ENCODE results near the gene ABCG1.

GRCh38 chr21:42208801-42209490 is 10.0 kb upstream of the ABCG1 start:
- TF ChIP-seq OSR1 (CRISPR knock-in tag; IDR thresholded peaks at IDR 0.05), result no peak
- no peak for TF ChIP-seq ZNF565 (CRISPR knock-in tag; conservative IDR thresholded peaks at IDR 0.05; ENCODE audit: low read depth)
- TF ChIP-seq GLIS3 (CRISPR knock-in tag; IDR thresholded peaks at IDR 0.05), result no peak
- no peak for TF ChIP-seq PPARA (CRISPR knock-in tag; IDR thresholded peaks at IDR 0.05; ENCODE audit: borderline replicate concordance)
- no peak for TF ChIP-seq ZNF70 (CRISPR knock-in tag; IDR thresholded peaks at IDR 0.05)
- no peak for TF ChIP-seq ARNTL (CRISPR knock-in tag; IDR thresholded peaks at IDR 0.05; ENCODE audit: borderline replicate concordance, low read depth)
- no peak for TF ChIP-seq ZFP30 (CRISPR knock-in tag; IDR thresholded peaks at IDR 0.05)
- TF ChIP-seq CREB5 (CRISPR knock-in tag; IDR thresholded peaks at IDR 0.05; ENCODE audit: low read depth), result no peak
- no peak for TF ChIP-seq PATZ1 (CRISPR knock-in tag; IDR thresholded peaks at IDR 0.05; ENCODE audit: borderline replicate concordance)
- no peak for TF ChIP-seq POU6F1 (CRISPR knock-in tag; IDR thresholded peaks at IDR 0.05; ENCODE audit: borderline replicate concordance, low read depth)
- no peak for TF ChIP-seq RARB (CRISPR knock-in tag; IDR thresholded peaks at IDR 0.05)
- TF ChIP-seq ZFP3 (CRISPR knock-in tag; IDR thresholded peaks at IDR 0.05), result no peak
- TF ChIP-seq SNAI2 (CRISPR knock-in tag; IDR thresholded peaks at IDR 0.05), result no peak

Data from SK-N-SH treated with all-trans-retinoic acid at 6 μM for 48 hours (cell line).